ENCODE measurements around the gene API5.

- TF ChIP-seq CTCF (IDR thresholded peaks at IDR 0.05) (no peak), POLR2A (IDR thresholded peaks at IDR 0.05) (no peak), EP300 (IDR thresholded peaks at IDR 0.05) (no peak)
Measured at GRCh38 chr11:43381802-43382201, 70.0 kb downstream of the API5 start.
